IMR-90 (cell line): ENCODE data around the gene CYP4F3. TPM values are rescaled to one million over a fixed set of nuclear protein-coding genes. Genes with fewer than 3 reads are reported as not detected.

Experiments used
- ATAC-seq: fragments of 200-7000 bp; cut with Tn5 transposase; 2 replicates; pipeline ENCODE4 v1.9.1; 2020; ENCODE audit warnings: low read depth, mild to moderate bottlenecking, moderate library complexity
- BruUV-seq: library from RNA; stranded (reverse); fragments of 400-500 nt; replicated peaks from 2 replicates; lab custom pipeline; 2021; lab: Mats Ljungman, UMichigan
- CTCF ChIA-PET: fragments of 300-600 bp; formaldehyde crosslinking; extraction: SDS; loops from one replicate; lab custom pipeline; 2021; ENCODE audit warnings: antibody characterized with exemption; lab: Yijun Ruan, JAX
- POLR2A ChIA-PET: fragments of 300-600 bp; sonication (Branson Sonifier 250); formaldehyde crosslinking; loops from one replicate; lab custom pipeline; 2022; ENCODE audit warnings: antibody characterized with exemption; ENCODE audit not compliant: unreplicated experiment; lab: Charles Lee
- DNase-seq: peaks from one replicate; pipeline ENCODE4 v3.0.0; 2013
- H2AFZ ChIP-seq: replicated peaks from 2 replicates; pipeline ENCODE3; 2013; ENCODE audit warnings: low read length, mild to moderate bottlenecking; ENCODE audit not compliant: poor library complexity
- H2AK5ac ChIP-seq: 2 replicates; pipeline ENCODE4 v1.6.1; 2013; ENCODE audit warnings: low read depth, low read length, inconsistent platforms
- H2AK9ac ChIP-seq: replicated peaks from 2 replicates; pipeline ENCODE3; 2013; ENCODE audit warnings: mild to moderate bottlenecking, low read depth, low read length, moderate library complexity; ENCODE audit not compliant: poor library complexity
- H2BK120ac ChIP-seq: 2 replicates; pipeline ENCODE4 v1.6.1; 2013; ENCODE audit warnings: low read depth, low read length, inconsistent platforms
- H2BK15ac ChIP-seq: 3 replicates; pipeline ENCODE4 v1.6.1; 2013; ENCODE audit warnings: low read depth, low read length, inconsistent platforms
- H2BK20ac ChIP-seq: 2 replicates; pipeline ENCODE4 v1.6.1; 2013; ENCODE audit warnings: low read depth, mild to moderate bottlenecking, inconsistent platforms, low read length, moderate library complexity
- H2BK5ac ChIP-seq: 2 replicates; pipeline ENCODE4 v1.6.1; 2013; ENCODE audit warnings: mild to moderate bottlenecking, low read depth, low read length, inconsistent platforms; ENCODE audit not compliant: poor library complexity, severe bottlenecking
- H3K14ac ChIP-seq: replicated peaks from 2 replicates; pipeline ENCODE4 v1.6.1; 2013; ENCODE audit warnings: low read depth, low read length, inconsistent platforms
- H3K18ac ChIP-seq: 2 replicates; pipeline ENCODE4 v1.6.1; 2013; ENCODE audit warnings: low read depth, low read length, control low read depth
- H3K23ac ChIP-seq: 2 replicates; pipeline ENCODE4 v1.6.1; 2013; ENCODE audit warnings: low read depth, low read length, inconsistent platforms
- H3K27ac ChIP-seq: 2 replicates; pipeline ENCODE4 v1.5.1; 2013; ENCODE audit warnings: mild to moderate bottlenecking, control low read depth, low read length; ENCODE audit not compliant: insufficient read depth
- H3K27me3 ChIP-seq: 2 replicates; pipeline ENCODE4 v1.6.1; 2013; ENCODE audit warnings: low read length; ENCODE audit not compliant: control insufficient read depth, insufficient read depth
- H3K36me3 ChIP-seq: 2 replicates; pipeline ENCODE4 v1.6.1; 2013; ENCODE audit warnings: low read length, mixed read lengths; ENCODE audit not compliant: control insufficient read depth, insufficient read depth
- H3K4ac ChIP-seq: 2 replicates; pipeline ENCODE4 v1.6.1; 2013; ENCODE audit warnings: low read depth, low read length, inconsistent platforms
- H3K4me1 ChIP-seq: 2 replicates; pipeline ENCODE4 v1.6.1; 2013; ENCODE audit warnings: low read length, mixed read lengths; ENCODE audit not compliant: control insufficient read depth, insufficient read depth
- H3K4me2 ChIP-seq: 2 replicates; pipeline ENCODE4 v1.6.1; 2013; ENCODE audit warnings: low read depth, mild to moderate bottlenecking, control low read depth, low read length, moderate library complexity
- H3K4me3 ChIP-seq: 2 replicates; pipeline ENCODE4 v1.5.1; 2013; ENCODE audit warnings: low read depth, mild to moderate bottlenecking, control low read depth, low read length, moderate library complexity; ENCODE audit not compliant: insufficient read depth
- H3K56ac ChIP-seq: 2 replicates; pipeline ENCODE4 v1.6.1; 2013; ENCODE audit warnings: low read length, inconsistent platforms; ENCODE audit not compliant: insufficient read depth; ENCODE audit errors: extremely low read depth
- H3K79me1 ChIP-seq, 2 experiments: 2 replicates each; pipeline ENCODE4 v1.6.1; 2013; ENCODE audit warnings: low read length in 2 of 2, inconsistent platforms in 1 of 2, low read depth in 1 of 2
- H3K9ac ChIP-seq: 2 replicates; pipeline ENCODE4 v1.6.1; 2013; ENCODE audit warnings: low read depth, low read length, control low read depth
- H3K9me1 ChIP-seq: 2 replicates; pipeline ENCODE4 v1.6.1; 2013; ENCODE audit warnings: low read length, inconsistent platforms; ENCODE audit not compliant: insufficient read depth
- H3K9me3 ChIP-seq: 2 replicates; pipeline ENCODE4 v1.6.1; 2013; ENCODE audit warnings: low read length; ENCODE audit not compliant: control insufficient read depth, insufficient read depth
- H4K20me1 ChIP-seq: 2 replicates; pipeline ENCODE4 v1.6.1; 2013; ENCODE audit warnings: low read length, inconsistent platforms; ENCODE audit not compliant: insufficient read depth
- H4K5ac ChIP-seq: 2 replicates; pipeline ENCODE4 v1.6.1; 2013; ENCODE audit warnings: mild to moderate bottlenecking, low read depth, low read length, control low read depth
- H4K8ac ChIP-seq, 2 experiments: 2 replicates each; pipeline ENCODE4 v1.6.1; 2013; ENCODE audit warnings: low read depth in 2 of 2, low read length in 2 of 2, control low read depth in 1 of 2, inconsistent platforms in 1 of 2
- H4K91ac ChIP-seq: 2 replicates; pipeline ENCODE4 v1.6.1; 2013; ENCODE audit warnings: low read depth, low read length, inconsistent platforms; ENCODE audit not compliant: insufficient read depth
- BHLHE40 ChIP-seq: fragments of 150-350 bp; IDR thresholded peaks from 2 replicates; pipeline ENCODE4 v1.6.1; 2016; ENCODE audit warnings: mild to moderate bottlenecking, low read depth, low read length
- CEBPB ChIP-seq: IDR thresholded peaks from 2 replicates; pipeline ENCODE4 v1.6.1; 2012; ENCODE audit warnings: low read depth, low read length, improper control_type of control experiment
- CHD1 ChIP-seq: IDR thresholded peaks from 2 replicates; pipeline ENCODE4 v1.6.1; 2012; ENCODE audit warnings: low read depth, low read length, improper control_type of control experiment
- CTCF ChIP-seq: conservative IDR thresholded peaks from 2 replicates; pipeline ENCODE4 v1.5.1; 2012; ENCODE audit warnings: mild to moderate bottlenecking, low read depth, low read length, improper control_type of control experiment
- ELK1 ChIP-seq: fragments of 150-350 bp; IDR thresholded peaks from 2 replicates; pipeline ENCODE4 v1.6.1; 2016; ENCODE audit warnings: low read depth, mild to moderate bottlenecking, low read length, moderate library complexity, borderline replicate concordance
- FOS ChIP-seq: fragments of 150-350 bp; IDR thresholded peaks from 2 replicates; pipeline ENCODE4 v1.6.1; 2016; ENCODE audit warnings: low read depth, low read length
- MAFK ChIP-seq: IDR thresholded peaks from 2 replicates; pipeline ENCODE4 v1.6.1; 2012; ENCODE audit warnings: low read depth, low read length, improper control_type of control experiment
- MAZ ChIP-seq: IDR thresholded peaks from 2 replicates; pipeline ENCODE4 v1.6.1; 2012; ENCODE audit warnings: low read depth, mild to moderate bottlenecking, low read length, improper control_type of control experiment, moderate library complexity, borderline replicate concordance
- MXI1 ChIP-seq: IDR thresholded peaks from 2 replicates; pipeline ENCODE4 v1.6.1; 2012; ENCODE audit warnings: low read depth, mild to moderate bottlenecking, low read length, moderate library complexity, borderline replicate concordance
- NFE2L2 ChIP-seq: fragments of 150-350 bp; IDR thresholded peaks from 2 replicates; pipeline ENCODE4 v1.6.1; 2016; ENCODE audit warnings: low read depth, mild to moderate bottlenecking, low read length
- POLR2A ChIP-seq: IDR thresholded peaks from 2 replicates; pipeline ENCODE4 v1.6.1; 2012; ENCODE audit warnings: mild to moderate bottlenecking, low read depth, low read length
- RAD21 ChIP-seq: IDR thresholded peaks from 2 replicates; pipeline ENCODE4 v1.6.1; 2012; ENCODE audit warnings: low read length, improper control_type of control experiment
- RCOR1 ChIP-seq: IDR thresholded peaks from 2 replicates; pipeline ENCODE4 v1.6.1; 2012; ENCODE audit warnings: mild to moderate bottlenecking, low read length, improper control_type of control experiment; ENCODE audit not compliant: insufficient replicate concordance
- RFX5 ChIP-seq: IDR thresholded peaks from 2 replicates; pipeline ENCODE4 v1.8.0; 2012; ENCODE audit warnings: low read depth, mild to moderate bottlenecking, low read length, moderate library complexity
- SMC3 ChIP-seq: fragments of 150-350 bp; IDR thresholded peaks from 2 replicates; pipeline ENCODE4 v1.6.1; 2016; ENCODE audit warnings: low read depth, mild to moderate bottlenecking, antibody characterized with exemption, low read length, moderate library complexity
- USF2 ChIP-seq: fragments of 150-350 bp; IDR thresholded peaks from 2 replicates; pipeline ENCODE4 v1.6.1; 2017; ENCODE audit warnings: mild to moderate bottlenecking, antibody characterized with exemption, low read length, low read depth
- WGBS, 2 experiments: methylation state at CpG; one replicate each; pipeline versions ENCODE4 v1.1.5 to v1.1.7; 2013; ENCODE audit warnings: missing lambda C conversion rate in 2 of 2; ENCODE audit not compliant: insufficient read length in 1 of 2; ENCODE audit errors: extremely low coverage in 2 of 2; 5-methylcytosine and 5-hydroxymethylcytosine counted together
- dilution Hi-C: fragments of 300-500 bp; cut with HindIII; formaldehyde crosslinking; loops from one replicate; pipeline ENCODE4 v1.14.3; 2018; ENCODE audit warnings: low sequenced_read_pairs; ENCODE audit not compliant: unreplicated experiment
- in situ Hi-C: fragments of 300-500 bp; cut with MboI; formaldehyde crosslinking; loops from 3 replicates; pipeline ENCODE4 v1.14.3; 2019; ENCODE audit warnings: low sequenced_read_pairs, inconsistent platforms, mixed read lengths
- intact Hi-C: fragments of 100-400 bp; cut with micrococcal nuclease; formaldehyde crosslinking; loops from 2 replicates; pipeline ENCODE4 v1.10.0; 2022
- polyA plus RNA-seq, 3 experiments: library from polyadenylated mRNA; depleted of rRNA; stranded (reverse); fragments of >200 nt; gene quantifications; 2 replicates each; pipeline ENCODE4 v1.2.3, GENCODE V29; 2012; ENCODE audit warnings: low replicate concordance in 1 of 3
- total RNA-seq: library from RNA; depleted of rRNA; stranded (reverse); fragments of >200 nt; gene quantifications from 2 replicates; pipeline ENCODE4 v1.2.3, GENCODE V29; 2012

The CYP4F3 gene
- total and polyA plus RNA-seq, 2 of the 4 experiments (the other 2 are of a cell fraction), result not detected

- Histone ChIP-seq H4K8ac (no peak overlapping the region), H2AFZ (no peak overlapping the region), H4K91ac (no peak overlapping the region), H3K18ac (no peak overlapping the region), H4K20me1 (no peaks in the 10 kb centered on the region), H3K27me3 (no peaks in the 10 kb centered on the region), H3K36me3 (no peaks in the 10 kb centered on the region), H3K56ac (no peak overlapping the region), H3K79me1 (no peaks in the 10 kb centered on the region), H2AK5ac (no peak overlapping the region), H3K4me2 (no peak overlapping the region), H3K4ac (no peak overlapping the region), H3K9me1 (no peaks in the 10 kb centered on the region), H2BK5ac (no peak overlapping the region), H3K9me3 (peaks cover 15% of the 10 kb centered on the region; the same call in 1 of the 2 replicates), H2AK9ac (no peak overlapping the region), H3K14ac (no peak overlapping the region), H3K4me3 (no peak overlapping the region), H4K5ac (no peak overlapping the region), H3K27ac (no peak overlapping the region), H3K4me1 (no peaks in the 10 kb centered on the region), H3K23ac (no peak overlapping the region), H2BK20ac (no peak overlapping the region), H2BK15ac (no peak overlapping the region), H3K9ac (no peak overlapping the region), H2BK120ac (no peak overlapping the region)
- TF ChIP-seq ELK1 (no peak), RAD21 (no peak), SMC3 (no peak), MAFK (no peak), CHD1 (no peak), FOS (no peak), MAZ (no peak), RCOR1 (no peak), BHLHE40 (no peak), NFE2L2 (no peak), POLR2A (no peak), MXI1 (no peak), CEBPB (no peak), CTCF (no peak), RFX5 (no peak), USF2 (no peak)
- dilution Hi-C loops (no loop called here), in situ Hi-C loops (no loop called here), intact Hi-C loops (no loop called here)
- CTCF ChIA-PET, result no interaction called here
- POLR2A ChIA-PET, result no interaction called here
- 73% methylated on average over 2 of the region's 4 CpGs; no CpG with 5 or more reads in 1 of the 2 experiments for WGBS, 2 experiments
- DNase-seq (no peak), ATAC-seq (no peak)
- no TSS peak for BruUV-seq
Measured at GRCh38 chr19:15616183-15616582, 24.5 kb upstream of the CYP4F3 start.
